NCI-H2107 treated with DMSO at 0.1 percent for 48 hours (cell line): ENCODE results near the gene MGST3.
"Not testable (repeated sequence)": the region's sequence is repeated elsewhere in the genome, so short reads cannot be mapped to it uniquely, and the experiment has no call there.

Experiments
- DNase-seq: peaks from one replicate; lab custom pipeline; 2025; ENCODE audit not compliant: unreplicated experiment; lab: John Stamatoyannopoulos, UW

The MGST3 gene

DNA sequence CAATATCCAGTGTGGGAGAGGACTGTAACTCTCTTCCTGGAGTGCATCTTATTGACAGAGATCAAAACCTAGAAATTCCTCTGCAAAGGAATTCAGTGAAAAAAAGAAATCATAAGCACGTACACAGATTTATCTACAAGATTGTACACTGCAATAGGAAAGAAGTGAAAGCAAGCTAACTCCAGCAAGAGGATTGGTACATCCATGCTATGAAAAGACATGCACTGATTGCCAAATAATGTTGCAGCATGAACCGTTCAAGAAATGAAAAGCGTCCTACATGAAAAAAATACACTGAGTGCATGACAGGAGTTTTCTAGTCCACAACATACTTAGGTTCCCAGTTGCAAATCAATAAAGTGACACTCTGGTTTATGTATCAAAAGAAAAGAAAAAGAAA lies 1.9 kb upstream of the MGST3 start:
- DNase-seq, result no peak

GRCh38 chr1:165629848-165630628 lies 996 bp upstream of the MGST3 start:
- DNase-seq, result no peak

DNA sequence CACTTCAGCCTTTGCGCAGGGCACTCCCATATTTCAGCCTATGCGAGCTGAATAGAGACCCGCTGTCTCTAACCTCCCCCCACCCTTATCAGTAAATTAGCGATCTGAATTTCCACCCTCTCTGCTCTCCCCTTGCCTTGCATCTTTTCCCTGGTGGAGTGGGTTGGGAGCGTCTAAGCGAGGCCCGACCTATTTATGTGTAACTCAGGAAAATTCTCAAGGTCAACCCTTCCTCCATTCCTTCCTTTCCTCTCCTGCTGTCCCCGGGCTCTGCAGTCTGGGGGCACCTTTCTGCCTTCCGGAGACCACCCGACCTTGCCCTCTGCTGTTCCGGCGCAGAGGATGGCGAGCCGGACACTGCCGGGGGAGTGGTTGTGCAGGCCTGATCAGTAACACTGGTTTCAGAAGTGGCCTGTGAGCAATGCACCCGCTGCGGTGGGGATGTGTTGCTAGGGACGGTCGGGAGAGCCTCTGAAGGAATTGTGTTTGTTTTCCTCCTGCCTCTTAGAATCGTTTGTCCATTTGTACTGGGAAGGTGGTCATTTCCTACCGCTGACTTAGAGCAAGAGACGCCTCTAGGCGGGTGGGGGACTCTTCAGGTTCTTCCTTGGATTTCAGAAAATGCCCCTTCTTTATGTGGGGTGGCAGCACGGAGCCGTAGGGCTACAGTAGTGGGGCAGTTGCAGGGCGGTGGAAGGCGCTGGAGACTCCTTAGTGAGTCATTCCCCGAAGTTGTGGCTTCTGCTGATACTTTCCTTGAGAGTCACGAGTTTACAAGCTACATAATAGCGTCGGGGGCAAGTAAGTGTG lies 513 bp downstream of the MGST3 start:
- DNase-seq, result no peak

- no peak for DNase-seq
Measured at GRCh38 chr1:165632152-165632469, 1.1 kb downstream of the MGST3 start.

- DNase-seq, result no peak
Measured at GRCh38 chr1:165632491-165632890, 1.5 kb downstream of the MGST3 start.

GRCh38 chr1:165633614-165634013 lies 2.6 kb downstream of the MGST3 start:
- DNase-seq, result no peak

GRCh38 chr1:165634154-165634921 lies 3.3 kb downstream of the MGST3 start:
- peak; percentile 23 for DNase-seq

GRCh38 chr1:165635329-165635728 lies 4.3 kb downstream of the MGST3 start:
- DNase-seq, result no peak

GRCh38 chr1:165635823-165636222 lies 4.8 kb downstream of the MGST3 start:
- DNase-seq, result no peak

DNA sequence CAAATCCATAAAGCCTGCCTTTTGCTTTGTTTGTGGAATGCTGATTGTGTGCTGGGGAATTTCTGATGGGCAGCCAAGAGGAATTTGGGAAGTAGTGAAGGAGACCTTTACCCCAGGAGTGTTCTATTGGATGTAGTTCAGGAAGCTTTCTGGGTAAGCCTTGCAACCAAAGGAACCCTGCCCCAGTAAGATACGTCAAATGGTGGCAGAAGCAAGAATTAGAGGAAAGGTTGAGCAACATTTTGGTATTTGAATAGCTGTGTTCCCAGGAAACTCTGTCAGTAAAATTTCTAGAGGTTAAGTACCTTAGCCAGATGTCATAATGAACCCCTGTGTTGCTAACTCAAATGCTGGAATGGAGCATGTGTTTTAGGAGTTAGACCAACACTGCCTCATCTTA lies 6.4 kb downstream of the MGST3 start:
- DNase-seq, result no peak

GRCh38 chr1:165638211-165638610 lies 7.2 kb downstream of the MGST3 start:
- not testable (repeated sequence) for DNase-seq

- DNase-seq, result no peak
Measured at GRCh38 chr1:165639821-165640623, 9.0 kb downstream of the MGST3 start.

DNA sequence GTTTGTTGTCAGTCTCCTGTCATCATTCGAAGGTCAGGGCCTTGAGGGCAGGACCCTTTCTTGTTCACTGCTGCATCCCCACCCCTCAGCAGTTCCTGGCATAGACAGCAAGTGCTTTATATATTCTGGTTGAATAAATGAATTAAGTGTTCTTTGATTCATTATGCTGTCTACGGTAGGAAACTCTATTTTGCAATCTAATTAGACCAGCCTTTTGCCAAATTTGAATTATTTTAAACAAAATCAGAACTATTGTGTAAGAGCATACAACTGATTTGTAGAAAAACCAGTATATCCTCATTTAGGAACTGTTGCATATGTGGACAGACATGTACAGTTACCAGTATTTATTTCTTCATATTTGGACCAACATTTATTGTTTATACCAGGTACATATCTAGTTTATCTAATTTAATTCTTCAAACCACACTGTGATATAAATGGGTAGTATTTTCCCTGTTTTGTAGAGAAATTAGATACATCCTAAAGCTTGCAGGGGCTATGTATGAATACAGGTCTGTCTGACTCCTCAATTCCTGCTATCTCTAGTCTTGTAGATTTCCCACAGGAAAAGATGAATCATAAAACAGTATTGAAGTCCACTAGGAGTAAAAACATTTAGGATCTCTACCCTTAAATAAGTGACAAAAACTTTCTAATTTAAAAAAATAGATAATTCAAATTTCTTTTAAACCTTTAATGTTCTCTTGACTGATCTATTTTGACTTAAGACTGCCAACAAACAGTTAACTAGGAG lies 10.4 kb downstream of the MGST3 start:
- DNase-seq, result no peak

DNA sequence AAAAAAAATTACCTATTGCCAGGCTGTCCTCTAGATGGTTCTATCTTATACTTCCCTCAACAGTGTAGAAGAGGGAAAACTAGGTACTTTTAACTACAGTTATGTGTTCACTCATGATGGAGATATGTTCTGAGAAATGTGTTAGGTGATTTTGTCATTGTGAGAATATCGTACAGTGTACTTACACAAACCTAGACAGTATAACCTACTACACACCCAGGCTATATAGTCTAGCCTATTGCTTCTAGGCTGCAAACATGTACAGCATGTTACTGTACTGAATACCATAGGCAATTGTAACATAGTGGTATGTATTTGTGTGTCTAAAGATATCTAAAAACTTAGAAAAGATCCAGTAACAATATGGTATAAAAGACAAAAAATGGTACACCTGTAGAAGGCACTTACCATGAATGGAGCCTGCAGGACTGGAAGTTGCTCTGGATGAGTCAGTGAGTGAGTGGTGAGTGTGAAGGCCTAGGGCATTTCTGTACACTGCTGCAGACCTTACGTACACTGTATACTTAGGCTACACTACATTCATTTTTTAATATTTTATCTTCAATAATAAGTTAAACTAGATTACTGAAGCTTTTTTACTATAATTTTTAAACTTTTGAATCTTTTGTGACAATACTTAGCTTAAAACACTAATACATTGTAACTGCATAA lies 13.2 kb downstream of the MGST3 start:
- no peak for DNase-seq

GRCh38 chr1:165645654-165646366 lies 14.8 kb downstream of the MGST3 start:
- no peak for DNase-seq

DNA sequence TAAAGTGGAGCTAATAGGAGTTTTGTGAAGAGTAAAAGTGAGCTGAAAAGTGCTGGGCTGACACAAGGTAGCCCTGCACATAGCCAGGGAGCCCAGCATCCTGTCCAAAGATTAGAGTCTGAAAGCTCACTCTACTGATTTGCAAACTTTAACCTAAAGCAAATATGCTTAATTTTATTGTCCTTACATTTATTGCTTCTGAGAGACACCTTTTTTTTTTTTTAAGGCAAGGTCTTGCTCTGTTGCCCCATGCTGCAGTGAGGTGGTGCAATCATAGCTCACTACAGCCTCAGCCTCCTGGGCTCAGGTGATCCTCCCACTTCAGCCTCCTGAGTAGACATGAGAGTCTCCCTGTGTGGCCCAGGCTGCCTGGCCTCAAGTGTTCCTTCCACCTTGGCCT lies 16.5 kb downstream of the MGST3 start:
- no peak for DNase-seq

GRCh38 chr1:165647970-165648369 lies 16.9 kb downstream of the MGST3 start:
- DNase-seq, result no peak

DNA sequence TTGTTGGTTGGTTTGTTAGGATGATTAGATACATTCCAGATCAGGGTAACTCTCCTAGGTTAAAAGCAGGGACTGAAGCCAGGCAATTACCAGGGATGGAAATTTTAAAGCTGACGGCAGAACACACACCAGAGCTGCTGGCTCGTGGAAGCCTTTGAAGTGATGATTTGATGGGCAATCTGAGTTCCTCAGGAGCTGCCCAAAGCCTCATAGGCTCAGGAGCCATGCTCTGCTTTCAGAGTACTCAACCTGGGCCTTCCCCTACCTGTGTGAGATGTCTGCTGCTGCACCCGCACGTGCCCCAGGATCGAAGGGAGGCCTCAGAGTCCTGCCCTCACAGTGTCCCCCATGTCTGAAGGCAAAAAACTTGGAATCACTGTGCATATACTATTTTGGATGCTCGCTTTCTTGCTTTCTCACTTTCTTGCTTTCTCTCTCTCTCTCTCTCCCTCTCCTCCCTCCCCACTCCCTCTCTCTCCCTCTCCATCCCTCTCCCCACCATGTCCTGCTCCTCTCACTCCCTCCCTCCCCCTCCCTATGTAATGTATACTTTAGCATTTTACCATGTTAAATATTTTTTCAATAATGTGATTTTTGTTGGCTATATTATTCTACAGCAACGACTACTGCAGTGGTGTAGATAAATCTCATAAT lies 18.0 kb downstream of the MGST3 start:
- no peak for DNase-seq
